H1 (cell line): ENCODE measurements around the gene JPH3. TPM values are rescaled to one million over a fixed set of nuclear protein-coding genes. Genes with fewer than 3 reads are reported as not detected.

Source experiments
- CTCF ChIA-PET: fragments of 300-600 bp; sonication (Branson Sonifier 250); formaldehyde crosslinking; loops from one replicate; lab custom pipeline; 2021; ENCODE audit not compliant: partially characterized antibody; lab: Charles Lee
- POLR2A ChIA-PET: fragments of 300-600 bp; sonication (Branson Sonifier 250); formaldehyde crosslinking; loops from one replicate; lab custom pipeline; 2021; ENCODE audit warnings: inconsistent platforms; ENCODE audit not compliant: partially characterized antibody; lab: Charles Lee
- DNase-seq, 2 experiments: peaks; one replicate each; pipeline versions ENCODE4 v3.0.0 to v3.0.0-alpha.2; 2010 to 2022; ENCODE audit warnings: low spot score in 2 of 2, low read depth in 1 of 2, mixed read lengths in 1 of 2
- FAIRE-seq: peaks from 2 replicates; lab custom pipeline; 2011; peaks lifted over from hg19 to GRCh38; lab: Jason Lieb, UNC
- H2AFZ ChIP-seq: 2 replicates; pipeline ENCODE4 v1.8.1; 2012; ENCODE audit warnings: low read length, inconsistent platforms
- H2AK5ac ChIP-seq: 2 replicates; pipeline ENCODE4 v1.6.1; 2013; ENCODE audit warnings: low read depth, low read length
- H2BK120ac ChIP-seq: replicated peaks from 2 replicates; pipeline ENCODE3; 2013; ENCODE audit warnings: low read depth, low read length, inconsistent platforms
- H2BK12ac ChIP-seq: 2 replicates; pipeline ENCODE4 v1.6.1; 2013; ENCODE audit warnings: low read depth, low read length
- H2BK15ac ChIP-seq: 2 replicates; pipeline ENCODE4 v1.6.1; 2013; ENCODE audit warnings: low read length
- H2BK20ac ChIP-seq: 2 replicates; pipeline ENCODE4 v1.6.1; 2013; ENCODE audit warnings: low read length
- H2BK5ac ChIP-seq: 2 replicates; pipeline ENCODE4 v1.6.1; 2013; ENCODE audit warnings: low read depth, low read length
- H3K14ac ChIP-seq: 2 replicates; pipeline ENCODE4 v1.6.1; 2013; ENCODE audit warnings: inconsistent platforms; ENCODE audit not compliant: insufficient read length
- H3K18ac ChIP-seq: 2 replicates; pipeline ENCODE4 v1.6.1; 2013; ENCODE audit warnings: low read length; ENCODE audit errors: extremely low read depth
- H3K23ac ChIP-seq: 2 replicates; pipeline ENCODE4 v1.6.1; 2013; ENCODE audit warnings: inconsistent platforms; ENCODE audit not compliant: insufficient read length
- H3K23me2 ChIP-seq: 2 replicates; pipeline ENCODE4 v1.6.1; 2013; ENCODE audit warnings: low read depth, low read length
- H3K27ac ChIP-seq: 2 replicates; pipeline ENCODE4 v1.6.1; 2011; ENCODE audit warnings: low read depth, low read length, inconsistent platforms
- H3K27me3 ChIP-seq, 4 experiments: replicated peaks in 1 of 4; 1 replicate in 1 of 4; 2 replicates in 3 of 4; pipeline versions ENCODE4 v1.6.1 to v1.8.1; 2011 to 2013; ENCODE audit warnings: low read length in 3 of 4, mild to moderate bottlenecking in 3 of 4, inconsistent platforms in 2 of 4, mixed read lengths in 2 of 4, moderate library complexity in 1 of 4; ENCODE audit not compliant: control insufficient read depth in 3 of 4, insufficient read depth in 3 of 4; ENCODE audit errors: extremely low read depth in 1 of 4
- H3K36me3 ChIP-seq, 4 experiments: 2 replicates each; pipeline versions ENCODE4 v1.6.1 to v1.8.1; 2011 to 2013; ENCODE audit warnings: mild to moderate bottlenecking in 4 of 4, low read length in 3 of 4, moderate library complexity in 2 of 4, control low read depth in 1 of 4, inconsistent platforms in 1 of 4; ENCODE audit not compliant: insufficient read depth in 4 of 4, control insufficient read depth in 2 of 4
- H3K4ac ChIP-seq: replicated peaks from 2 replicates; pipeline ENCODE3; 2013; ENCODE audit warnings: low read length, low read depth, mixed read lengths, inconsistent platforms; ENCODE audit not compliant: insufficient read length
- H3K4me1 ChIP-seq, 4 experiments: replicated peaks in 1 of 4; 1 replicate in 1 of 4; 2 replicates in 3 of 4; pipeline versions ENCODE4 v1.6.1 to v1.8.1; 2011 to 2013; ENCODE audit warnings: low read length in 3 of 4, inconsistent platforms in 2 of 4, mixed read lengths in 1 of 4; ENCODE audit not compliant: insufficient read depth in 4 of 4, control insufficient read depth in 3 of 4
- H3K4me2 ChIP-seq, 2 experiments: 2 replicates each; pipeline versions ENCODE4 v1.6.1 to v1.8.1; 2011 to 2013; ENCODE audit warnings: low read depth in 2 of 2, low read length in 2 of 2, control low read depth in 1 of 2, inconsistent platforms in 1 of 2, mild to moderate bottlenecking in 1 of 2; ENCODE audit not compliant: insufficient read depth in 1 of 2
- H3K4me3 ChIP-seq, 4 experiments: fragments of 200-600, 300-600 bp in 1 of 4; sonication (generic), shearing (Covaris generic), sonication (Bioruptor Twin) in 1 of 4; 2 replicates each; pipeline versions ENCODE4 v1.5.1 to v1.8.1; 2011 to 2016; ENCODE audit warnings: low read length in 4 of 4, low read depth in 3 of 4, control low read depth in 2 of 4, inconsistent platforms in 2 of 4, mild to moderate bottlenecking in 2 of 4, mixed read lengths in 1 of 4, moderate library complexity in 1 of 4; ENCODE audit not compliant: insufficient read depth in 2 of 4; ENCODE audit errors: extremely low read depth in 1 of 4
- H3K56ac ChIP-seq: replicated peaks from 2 replicates; pipeline ENCODE3; 2013; ENCODE audit warnings: low read depth, mild to moderate bottlenecking, mixed read lengths, low read length, inconsistent platforms; ENCODE audit not compliant: insufficient read length
- H3K79me1 ChIP-seq: 2 replicates; pipeline ENCODE4 v1.6.1; 2013; ENCODE audit warnings: low read depth, low read length, control low read depth
- H3K79me2 ChIP-seq, 2 experiments: 2 replicates each; pipeline versions ENCODE4 v1.6.1 to v1.8.1; 2012 to 2013; ENCODE audit warnings: low read length in 2 of 2, mild to moderate bottlenecking in 2 of 2, inconsistent platforms in 1 of 2; ENCODE audit not compliant: insufficient read depth in 2 of 2, control insufficient read depth in 1 of 2
- H3K9ac ChIP-seq, 4 experiments: replicated peaks in 1 of 4; 1 replicate in 1 of 4; 2 replicates in 3 of 4; pipeline versions ENCODE4 v1.6.1 to v1.8.1; 2011 to 2013; ENCODE audit warnings: low read depth in 3 of 4, low read length in 3 of 4, control low read depth in 2 of 4, mild to moderate bottlenecking in 2 of 4, moderate library complexity in 2 of 4, inconsistent platforms in 1 of 4; ENCODE audit errors: extremely low read depth in 1 of 4
- H3K9me3 ChIP-seq, 2 experiments: 2 replicates each; pipeline versions ENCODE4 v1.6.1 to v1.8.1; 2012 to 2013; ENCODE audit warnings: mild to moderate bottlenecking in 2 of 2, moderate library complexity in 2 of 2, control low read depth in 1 of 2, inconsistent platforms in 1 of 2, low read depth in 1 of 2, low read length in 1 of 2, mixed read lengths in 1 of 2; ENCODE audit not compliant: insufficient read depth in 2 of 2
- H4K20me1 ChIP-seq, 2 experiments: replicated peaks in 1 of 2; 2 replicates each; pipeline versions ENCODE3 to v1.8.1; 2011 to 2013; ENCODE audit warnings: inconsistent platforms in 2 of 2, low read length in 2 of 2, mild to moderate bottlenecking in 1 of 2; ENCODE audit not compliant: insufficient read depth in 2 of 2, control insufficient read depth in 1 of 2
- H4K5ac ChIP-seq: 2 replicates; pipeline ENCODE4 v1.6.1; 2013; ENCODE audit warnings: low read length, low read depth, mixed read lengths, inconsistent platforms; ENCODE audit not compliant: insufficient read length
- H4K8ac ChIP-seq: 2 replicates; pipeline ENCODE4 v1.8.0; 2013; ENCODE audit warnings: mild to moderate bottlenecking, moderate library complexity, low read length, inconsistent platforms; ENCODE audit not compliant: insufficient read depth; ENCODE audit errors: extremely low read depth
- H4K91ac ChIP-seq: replicated peaks from 2 replicates; pipeline ENCODE3; 2013; ENCODE audit warnings: low read length, mixed read lengths, inconsistent platforms; ENCODE audit not compliant: insufficient read length
- CTBP2 ChIP-seq: IDR thresholded peaks from 2 replicates; pipeline ENCODE4 v1.7.0; 2011; ENCODE audit warnings: borderline replicate concordance, mild to moderate bottlenecking, moderate library complexity, mixed read lengths, low read length; ENCODE audit not compliant: insufficient read depth, insufficient read length
- WGBS, 2 experiments: shearing (Covaris generic) in 1 of 2; methylation state at CpG; one replicate each; pipeline versions ENCODE4 v1.1.6 to v1.1.7; 2013 to 2015; ENCODE audit warnings: low lambda C conversion rate in 2 of 2, mixed read lengths in 2 of 2, inconsistent platforms in 1 of 2, low coverage in 1 of 2, missing lambda C conversion rate in 1 of 2; ENCODE audit not compliant: insufficient replicate concordance in 2 of 2, insufficient coverage in 1 of 2, insufficient read length in 1 of 2; ENCODE audit errors: extremely low coverage in 1 of 2, missing lambda C conversion rate in 1 of 2; 5-methylcytosine and 5-hydroxymethylcytosine counted together
- polyA plus RNA-seq, 7 experiments: library from polyadenylated mRNA; depleted of rRNA in 3 of 7; stranded (reverse) in 5 of 7; unstranded in 2 of 7; fragments of >200 nt in 5 of 7; fragments of 200-250 nt in 2 of 7; gene quantifications; 1 replicate in 5 of 7; 2 replicates in 1 of 7; 4 replicates in 1 of 7; pipeline versions ENCODE4 v1.2.1 to v1.2.3, GENCODE V29; 2011 to 2013; ENCODE audit warnings: missing spikeins in 2 of 7, mixed read lengths in 2 of 7
- total RNA-seq: library from RNA; stranded (reverse); fragmentation: NEBNext Ultra II Directional; extraction: Animal tissue kit (Norgen Biotek cat#: 25700); gene quantifications from 2 replicates; pipeline ENCODE4 v1.2.1, GENCODE V29; 2021

The JPH3 gene
- total and polyA plus RNA-seq, 2 of the 8 experiments (the other 6 are each of a cell fraction or from before 2014, with no cell fraction given), result 10.3 to 28.3 TPM

DNA sequence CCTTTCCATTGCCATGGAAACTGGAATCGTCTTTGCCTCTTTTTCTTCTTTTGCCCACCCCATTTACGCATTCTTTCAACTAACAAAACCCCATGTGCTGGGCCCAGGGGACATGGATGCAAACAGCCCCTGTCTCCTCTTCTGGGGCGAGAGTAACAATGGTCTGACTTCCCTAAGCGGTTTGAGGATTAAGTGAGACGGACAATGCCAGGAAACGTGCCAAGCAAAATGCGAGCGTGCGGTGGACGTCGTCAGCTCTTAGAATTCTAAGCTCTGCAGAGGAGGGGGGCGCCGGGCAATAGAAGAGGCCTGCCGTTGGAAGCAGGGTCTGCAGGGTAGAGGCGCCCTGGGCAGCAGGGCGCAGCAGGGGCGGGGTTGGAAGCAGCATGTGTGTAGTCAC, 42.4 kb upstream of the JPH3 start:
- Histone ChIP-seq H3K27me3 (no peaks in the 10 kb centered on the region), H3K79me1 (no peaks in the 10 kb centered on the region), H3K79me2 (no peaks in the 10 kb centered on the region), H4K91ac (no peak overlapping the region), H2AFZ (no peak overlapping the region), H3K56ac (no peak overlapping the region), H4K20me1 (peaks cover 0 to 6% of the 10 kb centered on the region in 2 experiments), H2BK5ac (no peak overlapping the region), H3K23me2 (peaks cover 4% of the 10 kb centered on the region; the same call in 1 of the 2 replicates), H3K36me3 (no peaks in the 10 kb centered on the region), H3K4ac (no peak overlapping the region), H4K8ac (no peak overlapping the region; the same call in 1 of the 2 replicates), H3K14ac (no peak overlapping the region), H2BK15ac (no peak overlapping the region), H4K5ac (no peak overlapping the region), H3K9me3 (peaks cover 0 to 10% of the 10 kb centered on the region in 2 experiments; a peak in 2 of 4 replicates), H2BK20ac (no peak overlapping the region), H2AK5ac (no peak overlapping the region), H2BK120ac (no peak overlapping the region), H3K23ac (no peak overlapping the region), H3K27ac (no peak overlapping the region), H3K18ac (no peak overlapping the region), H3K4me1 (peaks cover 0 to 6% (median 0%) of the 10 kb centered on the region in 4 experiments; a peak in 2 of 7 replicates), H3K4me3 (no peak overlapping the region), H3K9ac (no peak overlapping the region), H2BK12ac (no peak overlapping the region), H3K4me2 (no peak overlapping the region)
- no peak for TF ChIP-seq CTBP2
- WGBS, 2 experiments, result 90% methylated on average over 17 of the region's 17 CpGs; no CpG with 5 or more reads in 1 of the 2 experiments
- CTCF ChIA-PET, result interaction anchor here (0.9 kb wide), 2 partner anchors 11 to 138 kb away, joined by 3 to 4 read pairs; no protein-coding TSS in a partner anchor
- no peak for FAIRE-seq
- POLR2A ChIA-PET, result no interaction called here
- DNase-seq, result no peak
